ENCODE measurements around the gene ZNF467. TPM values are rescaled to one million over a fixed set of nuclear protein-coding genes. Genes with fewer than 3 reads are reported as not detected.

The ZNF467 gene
- total and polyA plus RNA-seq, 9 donors, result 2.3 to 23.7 (median 11.4) TPM

DNA sequence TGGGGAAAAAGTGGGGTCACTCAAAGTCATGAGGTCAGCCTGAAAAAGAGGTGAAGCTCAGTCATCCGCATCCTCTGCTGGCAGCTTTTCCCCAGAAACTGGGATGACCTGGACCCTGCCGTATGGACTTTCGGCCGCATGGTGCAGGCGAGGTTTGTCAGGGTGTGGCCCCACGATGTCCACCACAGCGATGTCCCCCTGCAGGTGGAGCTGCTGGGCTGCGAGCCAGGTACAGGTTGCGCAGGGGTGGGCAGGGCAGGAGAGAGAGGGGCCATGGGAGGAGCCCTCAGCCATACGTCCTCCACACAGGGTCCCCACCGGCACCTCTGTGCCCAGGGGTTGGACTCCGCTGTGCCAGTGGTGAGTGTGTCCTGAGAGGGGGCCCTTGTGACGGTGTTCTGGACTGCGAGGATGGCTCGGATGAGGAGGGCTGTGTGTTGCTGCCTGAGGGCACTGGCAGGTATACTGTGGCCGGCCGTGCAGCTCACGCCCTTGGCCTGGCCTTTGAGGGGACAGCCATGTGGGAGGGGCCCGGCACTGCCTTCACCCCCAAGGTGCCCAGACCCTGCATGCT, 23.0 kb upstream of the ZNF467 start:
- Histone ChIP-seq H3K36me3 (no peaks in the 10 kb centered on the region), H3K4me3 (no peak overlapping the region), H3K4me1 (ENCODE audit: insufficient read depth) (no peaks in the 10 kb centered on the region), H3K27me3 (no peaks in the 10 kb centered on the region), H3K27ac (no peak overlapping the region), H3K9me3 (no peaks in the 10 kb centered on the region)
- WGBS, 3 donors, result 89 to 94% (median 90%) methylated on average over 19 of the region's 19 CpGs
- intact Hi-C loops (cut with DNase I), result no loop called here
- DNase-seq, result no peak
- TF ChIP-seq, protein P1, sequence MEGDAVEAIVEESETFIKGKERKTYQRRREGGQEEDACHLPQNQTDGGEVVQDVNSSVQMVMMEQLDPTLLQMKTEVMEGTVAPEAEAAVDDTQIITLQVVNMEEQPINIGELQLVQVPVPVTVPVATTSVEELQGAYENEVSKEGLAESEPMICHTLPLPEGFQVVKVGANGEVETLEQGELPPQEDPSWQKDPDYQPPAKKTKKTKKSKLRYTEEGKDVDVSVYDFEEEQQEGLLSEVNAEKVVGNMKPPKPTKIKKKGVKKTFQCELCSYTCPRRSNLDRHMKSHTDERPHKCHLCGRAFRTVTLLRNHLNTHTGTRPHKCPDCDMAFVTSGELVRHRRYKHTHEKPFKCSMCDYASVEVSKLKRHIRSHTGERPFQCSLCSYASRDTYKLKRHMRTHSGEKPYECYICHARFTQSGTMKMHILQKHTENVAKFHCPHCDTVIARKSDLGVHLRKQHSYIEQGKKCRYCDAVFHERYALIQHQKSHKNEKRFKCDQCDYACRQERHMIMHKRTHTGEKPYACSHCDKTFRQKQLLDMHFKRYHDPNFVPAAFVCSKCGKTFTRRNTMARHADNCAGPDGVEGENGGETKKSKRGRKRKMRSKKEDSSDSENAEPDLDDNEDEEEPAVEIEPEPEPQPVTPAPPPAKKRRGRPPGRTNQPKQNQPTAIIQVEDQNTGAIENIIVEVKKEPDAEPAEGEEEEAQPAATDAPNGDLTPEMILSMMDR (IDR thresholded peaks at IDR 0.05), result no peak
- TF ChIP-seq EP300 (IDR thresholded peaks at IDR 0.05), result no peak
- no peak for TF ChIP-seq POLR2A (IDR thresholded peaks at IDR 0.05)

DNA sequence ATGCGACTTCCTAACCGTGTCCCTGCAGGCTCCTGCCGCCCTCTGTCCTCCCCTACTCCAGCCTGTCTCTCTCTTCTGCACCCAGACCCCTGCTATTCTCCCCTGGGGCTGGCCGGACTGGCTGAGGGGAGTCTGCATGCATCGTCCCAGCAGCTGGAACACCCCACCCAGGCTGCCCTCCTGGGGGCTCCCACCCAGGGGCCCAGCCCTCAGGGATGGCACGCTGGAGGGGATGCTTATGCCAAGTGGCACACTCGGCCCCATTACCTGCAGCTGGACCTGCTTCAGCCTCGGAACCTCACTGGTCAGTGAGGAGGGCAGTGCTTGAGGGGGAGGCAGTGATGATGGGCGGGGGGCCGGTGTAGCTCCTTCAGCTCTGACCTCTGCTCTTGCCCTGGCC, 21.7 kb upstream of the ZNF467 start:
- TF ChIP-seq POLR2A (IDR thresholded peaks at IDR 0.05), result no peak
- H3K36me3 ChIP-seq, result no peaks in the 10 kb centered on the region
- 72 to 83% (median 79%) methylated on average over 6 to 10 of the region's 10 CpGs for WGBS, 3 donors
- H3K4me1 ChIP-seq (ENCODE audit: insufficient read depth), result no peaks in the 10 kb centered on the region
- DNase-seq, result no peak
- H3K4me3 ChIP-seq, result no peak overlapping the region
- H3K27ac ChIP-seq, result no peak overlapping the region
- intact Hi-C loops (cut with DNase I), result no loop called here
- H3K9me3 ChIP-seq, result no peaks in the 10 kb centered on the region
- no peaks in the 10 kb centered on the region for H3K27me3 ChIP-seq

DNA sequence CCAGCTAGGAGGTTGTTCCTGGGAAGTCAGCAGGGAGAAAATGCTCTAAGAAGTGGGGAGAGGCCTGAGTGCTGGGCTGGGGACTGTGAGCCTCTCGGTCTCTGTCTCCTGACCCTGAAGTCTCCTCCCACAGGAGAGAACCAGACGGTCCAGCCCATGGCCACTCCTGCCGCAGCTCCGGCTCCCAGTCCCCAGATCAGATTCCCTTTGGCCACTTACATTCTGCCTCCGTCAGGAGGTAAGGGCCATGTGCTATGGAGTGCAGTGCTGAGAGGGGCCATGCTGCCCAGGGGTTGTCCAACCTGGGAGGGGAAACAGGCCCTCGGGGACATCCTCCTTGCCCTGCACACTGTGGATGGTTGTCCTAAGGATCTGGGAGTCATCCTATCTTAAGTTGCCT, 21.3 kb upstream of the ZNF467 start:
- Histone ChIP-seq H3K9me3 (no peaks in the 10 kb centered on the region), H3K4me3 (no peak overlapping the region), H3K27ac (no peak overlapping the region), H3K4me1 (ENCODE audit: insufficient read depth) (no peaks in the 10 kb centered on the region), H3K27me3 (no peaks in the 10 kb centered on the region), H3K36me3 (no peaks in the 10 kb centered on the region)
- intact Hi-C loops (cut with DNase I), result no loop called here
- 35 to 43% (median 42%) methylated on average over 6 of the region's 6 CpGs for WGBS, 3 donors
- no peak for DNase-seq
- TF ChIP-seq EP300 (IDR thresholded peaks at IDR 0.05), result no peak
- TF ChIP-seq, protein P1 (IDR thresholded peaks at IDR 0.05), result no peak
- TF ChIP-seq POLR2A (IDR thresholded peaks at IDR 0.05), result no peak

GRCh38 chr7:149793261-149793660, 19.9 kb upstream of the ZNF467 start:
- WGBS, 3 donors, result 83 to 94% (median 87%) methylated on average over 7 to 10 of the region's 10 CpGs

GRCh38 chr7:149792220-149792595, 18.8 kb upstream of the ZNF467 start:
- H3K27me3 ChIP-seq, result no peaks in the 10 kb centered on the region
- H3K36me3 ChIP-seq, result no peaks in the 10 kb centered on the region
- WGBS, 3 donors, result 85 to 89% (median 86%) methylated on average over 13 to 15 of the region's 15 CpGs
- H3K9me3 ChIP-seq, result no peaks in the 10 kb centered on the region
- H3K4me1 ChIP-seq (ENCODE audit: insufficient read depth), result no peaks in the 10 kb centered on the region
- intact Hi-C loops (cut with DNase I), result no loop called here
- no peak overlapping the region for H3K27ac ChIP-seq
- no peak for DNase-seq
- TF ChIP-seq EP300 (IDR thresholded peaks at IDR 0.05) (no peak), POLR2A (IDR thresholded peaks at IDR 0.05) (no peak)
- TF ChIP-seq, protein P1 (IDR thresholded peaks at IDR 0.05), result no peak
- H3K4me3 ChIP-seq, result no peak overlapping the region

More at GRCh38 chr7:149793261-149793660, 19.9 kb upstream of the ZNF467 start:
- Histone ChIP-seq H3K27ac (no peak overlapping the region), H3K9me3 (no peaks in the 10 kb centered on the region), H3K4me3 (no peak overlapping the region), H3K36me3 (no peaks in the 10 kb centered on the region), H3K27me3 (no peaks in the 10 kb centered on the region), H3K4me1 (ENCODE audit: insufficient read depth) (no peaks in the 10 kb centered on the region)
- intact Hi-C loops (cut with DNase I), result no loop called here
- DNase-seq, result no peak
- TF ChIP-seq POLR2A (IDR thresholded peaks at IDR 0.05), result no peak
- TF ChIP-seq, protein P1 (IDR thresholded peaks at IDR 0.05), result no peak
- no peak for TF ChIP-seq EP300 (IDR thresholded peaks at IDR 0.05)

All from ovary (tissue), 9 donors.